GM19463 (cell line): ENCODE results near the gene DGCR2.
"Not testable (repeated sequence)": the region's sequence is repeated elsewhere in the genome, so short reads cannot be mapped to it uniquely, and the experiment has no call there.

ENCODE experiments used
- ATAC-seq: cut with Tn5 transposase; IDR thresholded peaks from one replicate; pipeline ENCODE4 v1.9.1; 2021; ENCODE audit warnings: mild to moderate bottlenecking, moderate library complexity; ENCODE audit not compliant: unreplicated experiment

DGCR2 gene

DNA sequence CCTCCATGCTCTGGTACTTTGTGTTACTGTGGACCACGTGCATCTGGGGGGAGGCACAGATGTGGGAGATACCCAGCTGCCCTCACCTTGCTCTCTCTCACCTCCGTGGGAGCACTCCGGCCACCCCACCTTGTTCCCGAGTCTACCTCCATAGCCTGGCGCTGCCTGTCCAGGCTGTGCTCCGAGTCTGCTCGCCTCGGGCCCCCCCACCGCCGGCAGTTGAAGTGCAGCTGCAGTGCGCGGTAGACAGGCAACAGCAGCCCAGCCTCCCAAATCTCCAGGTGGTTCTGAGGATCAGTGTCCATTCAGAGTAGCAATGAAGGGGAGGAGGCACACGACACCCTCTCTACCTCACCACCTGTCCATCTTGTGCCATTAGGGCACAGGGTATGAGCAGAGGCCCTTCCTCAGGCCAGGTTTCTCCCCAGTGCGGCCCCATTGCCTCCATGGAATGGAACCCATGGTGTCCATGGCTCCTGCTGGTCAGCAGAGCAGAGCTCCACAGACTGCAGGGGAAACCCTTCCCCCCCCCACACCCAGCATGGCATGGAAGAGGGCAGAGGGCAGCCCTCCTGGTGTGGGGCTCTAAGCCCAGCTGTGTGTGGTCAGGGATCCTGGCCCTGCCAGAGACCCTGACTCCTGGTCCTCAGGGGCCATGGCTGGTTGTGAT is 89.2 kb downstream of the DGCR2 start:
- not testable (repeated sequence) for ATAC-seq

DNA sequence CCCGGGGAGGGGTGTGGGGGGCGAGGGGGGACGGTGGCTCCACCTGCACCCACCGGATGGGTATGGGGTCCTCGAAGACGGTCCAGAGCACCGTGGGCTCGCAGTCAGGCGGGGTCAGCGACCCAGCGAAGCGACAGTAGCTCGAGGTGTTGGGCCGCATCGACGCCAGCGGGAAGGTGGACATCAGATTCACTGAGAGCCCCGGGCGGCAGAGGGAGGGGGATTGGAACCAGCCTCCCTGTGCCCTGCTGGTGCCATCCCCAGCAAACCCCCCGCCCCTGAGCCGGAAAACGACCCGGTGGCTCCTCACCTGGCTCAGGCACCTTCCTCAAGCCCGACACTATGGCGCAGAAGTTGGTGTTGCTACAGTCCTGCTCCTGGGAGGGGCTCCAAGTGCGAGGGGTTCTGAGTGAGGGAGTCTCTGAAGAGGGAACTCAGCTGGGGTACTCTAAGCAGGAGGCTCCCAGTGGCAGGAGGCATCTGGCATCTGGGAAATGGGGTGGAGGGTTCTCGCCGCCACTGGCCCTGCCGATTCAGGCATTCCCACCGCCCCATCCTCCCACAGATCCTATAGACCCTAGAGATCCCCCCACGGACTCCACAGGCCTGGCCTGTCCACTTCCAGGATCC is 89.9 kb downstream of the DGCR2 start:
- ATAC-seq = not testable (repeated sequence)

GRCh38 chr22:19030889-19031252 is 91.3 kb downstream of the DGCR2 start:
- not testable (repeated sequence) for ATAC-seq

- ATAC-seq = not testable (repeated sequence)
These were observed 91.9 kb downstream of the DGCR2 start for GRCh38 chr22:19030226-19030888.

- not testable (repeated sequence) for ATAC-seq
These were observed 92.8 kb downstream of the DGCR2 start for GRCh38 chr22:19029113-19030103.

- not testable (repeated sequence) for ATAC-seq
These were observed 94.2 kb downstream of the DGCR2 start for GRCh38 chr22:19028060-19028455.

- ATAC-seq = not testable (repeated sequence)
These were observed 94.7 kb downstream of the DGCR2 start for GRCh38 chr22:19027371-19028059.

- not testable (repeated sequence) for ATAC-seq
These were observed 96.1 kb downstream of the DGCR2 start for GRCh38 chr22:19026080-19026479.

GRCh38 chr22:19024956-19025489 is 97.2 kb downstream of the DGCR2 start:
- ATAC-seq = not testable (repeated sequence)

- not testable (repeated sequence) for ATAC-seq
These were observed 98.3 kb downstream of the DGCR2 start for GRCh38 chr22:19023931-19024330.

GRCh38 chr22:19022755-19023154 is 99.5 kb downstream of the DGCR2 start:
- no peak for ATAC-seq

GRCh38 chr22:19019679-19020032 is 102.6 kb downstream of the DGCR2 start:
- no peak for ATAC-seq

- no peak for ATAC-seq
These were observed 103.1 kb downstream of the DGCR2 start for GRCh38 chr22:19019029-19019678.

DNA sequence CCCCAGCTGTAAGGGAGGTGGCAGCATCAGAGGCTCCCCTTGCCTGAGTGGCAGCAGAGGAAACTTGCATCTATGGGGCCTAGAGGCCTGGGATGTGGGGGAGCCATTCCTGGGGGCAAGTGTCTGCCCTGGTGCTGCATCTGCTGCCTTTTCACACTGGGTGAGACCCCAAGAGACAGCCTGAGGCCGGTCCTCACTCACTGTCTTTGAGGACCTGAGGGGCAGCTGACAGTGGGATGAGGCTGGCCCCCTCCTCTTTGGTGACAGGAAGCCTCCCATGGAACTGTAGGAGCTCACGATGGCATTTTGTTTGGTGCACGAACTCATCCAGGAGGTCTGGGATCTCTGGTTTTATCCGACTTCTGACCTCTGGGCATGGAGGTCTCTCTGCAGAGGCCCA is 104.0 kb downstream of the DGCR2 start:
- ATAC-seq = no peak

DNA sequence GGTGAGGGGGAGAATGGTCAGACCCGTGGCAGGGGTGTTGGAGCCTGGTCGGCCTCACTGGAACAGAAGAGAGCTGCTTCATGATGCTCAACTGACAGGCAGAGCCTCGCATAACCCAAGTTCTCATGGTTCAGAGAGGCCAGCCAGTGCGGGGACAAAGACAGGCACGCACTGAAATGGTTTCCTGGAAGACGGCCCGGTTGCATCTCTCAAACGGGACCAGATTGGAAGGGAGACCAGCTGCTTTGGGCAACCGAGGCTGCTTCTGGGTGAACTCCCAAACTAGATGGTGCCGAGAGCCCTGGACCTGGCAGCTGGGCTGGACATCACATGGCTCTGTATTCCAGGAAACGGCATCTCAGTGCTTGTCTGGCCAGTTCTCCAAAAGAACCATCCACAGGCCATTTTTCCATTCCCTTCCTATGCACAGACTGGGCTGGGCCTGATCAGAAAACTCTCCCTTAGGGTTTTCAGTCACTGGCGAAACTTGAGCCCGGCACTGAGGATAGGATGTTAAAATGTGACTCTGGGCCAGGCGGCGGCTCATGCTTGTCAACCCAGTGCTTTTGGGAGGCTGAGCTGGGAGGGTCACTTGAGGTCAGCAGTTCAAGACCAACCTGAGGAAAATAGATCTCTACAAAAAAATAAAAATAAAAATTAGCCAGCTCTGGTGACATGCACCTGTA is 106.0 kb downstream of the DGCR2 start:
- ATAC-seq = no peak

DNA sequence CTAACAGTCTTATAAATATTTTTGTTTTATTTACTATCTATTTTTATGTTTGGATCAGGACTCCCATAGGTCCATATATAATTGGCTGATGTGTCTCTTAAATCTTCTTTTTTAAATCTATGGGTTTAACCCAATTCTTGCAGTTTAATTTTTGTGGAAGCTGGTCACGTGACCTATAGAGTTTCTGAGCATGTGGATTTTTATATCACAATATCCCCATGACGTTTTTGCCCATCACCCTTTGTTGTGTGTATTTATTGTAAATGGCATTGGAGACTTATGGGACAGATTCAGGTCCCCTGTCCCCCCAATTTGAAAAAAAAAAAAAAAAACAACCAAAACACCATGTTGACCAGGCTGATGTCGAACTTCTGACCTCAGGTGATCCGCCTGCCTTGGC is 107.3 kb downstream of the DGCR2 start:
- ATAC-seq = no peak

DNA sequence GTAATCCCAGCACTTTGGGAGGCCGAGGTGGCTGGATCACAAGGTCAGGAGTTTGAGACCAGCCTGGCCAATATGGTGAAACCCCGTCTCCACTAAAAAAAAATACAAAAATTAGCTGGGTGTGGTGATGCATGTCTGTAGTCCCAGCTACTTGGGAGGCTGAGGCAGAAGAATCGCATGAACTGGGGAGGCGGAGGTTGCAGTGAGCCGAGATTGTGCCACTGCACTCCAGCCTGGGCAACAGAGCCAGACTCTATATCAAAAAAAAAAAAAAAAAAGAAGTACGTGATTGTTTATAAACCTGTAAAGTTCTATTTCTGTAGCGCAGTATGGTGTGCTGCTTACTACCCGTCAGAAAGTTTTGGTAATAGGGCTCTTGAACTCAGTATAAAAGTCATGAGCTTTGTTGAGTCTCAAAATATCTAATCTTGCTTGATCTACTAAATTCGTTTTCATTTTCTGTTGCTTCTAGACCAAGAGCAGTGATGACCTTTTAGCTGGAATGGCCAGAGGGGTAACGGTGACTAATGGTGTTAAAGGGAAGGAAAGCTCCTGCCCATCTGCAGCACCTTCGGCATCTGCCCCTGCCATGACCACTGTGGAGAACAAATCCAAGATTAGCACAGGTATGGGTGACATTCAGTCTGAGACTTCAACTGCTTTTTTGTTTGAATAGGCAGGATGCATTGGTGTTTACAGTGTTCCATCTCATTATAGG is 108.2 kb downstream of the DGCR2 start:
- ATAC-seq = not testable (repeated sequence)

GRCh38 chr22:19013411-19013810 is 108.8 kb downstream of the DGCR2 start:
- not testable (repeated sequence) for ATAC-seq
